M059J (cell line): Measurements from ENCODE around the gene SMPD4. TPM values are rescaled to one million over a fixed set of nuclear protein-coding genes. Genes with fewer than 3 reads are reported as not detected.
"Not testable (repeated sequence)": the region's sequence is repeated elsewhere in the genome, so short reads cannot be mapped to it uniquely, and the experiment has no call there.

Source experiments
- DNase-seq: peaks from one replicate; pipeline ENCODE4 v3.0.0-alpha.2; 2012; ENCODE audit warnings: low read depth
- total RNA-seq: library from RNA; depleted of rRNA; stranded (reverse); fragments of >200 nt; shearing (Covaris generic); gene quantifications from 2 replicates; pipeline ENCODE4 v1.2.3, GENCODE V29; 2014; rRNA removed

Gene SMPD4
- total RNA-seq, 1 experiment from 2014 or later = 35.0 TPM

- not testable (repeated sequence) for DNase-seq
Measured at GRCh38 chr2:130141645-130142370, 39.6 kb downstream of the SMPD4 start.

- DNase-seq = not testable (repeated sequence)
Measured at GRCh38 chr2:130141002-130141401, 40.4 kb downstream of the SMPD4 start.

GRCh38 chr2:130140516-130140915 is 40.9 kb downstream of the SMPD4 start:
- not testable (repeated sequence) for DNase-seq

- not testable (repeated sequence) for DNase-seq
Measured at GRCh38 chr2:130139331-130140280, 41.8 kb downstream of the SMPD4 start.

GRCh38 chr2:130138841-130139251 is 42.6 kb downstream of the SMPD4 start:
- DNase-seq = not testable (repeated sequence)

- not testable (repeated sequence) for DNase-seq
Measured at GRCh38 chr2:130138326-130138725, 43.1 kb downstream of the SMPD4 start.

GRCh38 chr2:130137118-130137517 is 44.3 kb downstream of the SMPD4 start:
- DNase-seq = not testable (repeated sequence)

- not testable (repeated sequence) for DNase-seq
Measured at GRCh38 chr2:130136546-130136945, 44.9 kb downstream of the SMPD4 start.

GRCh38 chr2:130135692-130136541 is 45.5 kb downstream of the SMPD4 start:
- DNase-seq = no peak

GRCh38 chr2:130129120-130129829 is 52.1 kb downstream of the SMPD4 start, which contains the start of gene POTEF:
Gene POTEF (minus strand): TSS chr2:130129222. CDS start chr2:130120515, 8,707 bp downstream.
- DNase-seq = not testable (repeated sequence)

GRCh38 chr2:130128464-130128863 is 52.9 kb downstream of the SMPD4 start:
- DNase-seq = not testable (repeated sequence)

- not testable (repeated sequence) for DNase-seq
Measured at GRCh38 chr2:130127726-130128125, 53.7 kb downstream of the SMPD4 start.

- DNase-seq = not testable (repeated sequence)
Measured at GRCh38 chr2:130120924-130121323, 60.5 kb downstream of the SMPD4 start.

GRCh38 chr2:130102597-130103363 is 78.6 kb downstream of the SMPD4 start:
- not testable (repeated sequence) for DNase-seq

Other genes with a start within 250 kb of the SMPD4 start
- 0.02 TPM in 1 of 2 replicates, not detected in the other for gene RAB6C, start 201.9 kb downstream of the SMPD4 start, total RNA-seq
- not detected in 2 replicates for gene POTEF, start 52.4 kb downstream of the SMPD4 start, total RNA-seq
- gene CCDC74B, start 36.5 kb downstream of the SMPD4 start, total RNA-seq = 4.2 and 5.8 TPM in 2 replicates
- gene MZT2B, start 660 bp upstream of the SMPD4 start, total RNA-seq = 87.0 and 111 TPM in 2 replicates
- not detected in 2 replicates for gene TUBA3E, start 16.8 kb upstream of the SMPD4 start, total RNA-seq
- 91.1 and 97.3 TPM in 2 replicates for gene IMP4, start 161.3 kb upstream of the SMPD4 start, total RNA-seq
- gene PTPN18, start 174.5 kb upstream of the SMPD4 start, total RNA-seq = 16.5 and 19.0 TPM in 2 replicates